ENCODE measurements around the gene EPS15.
"Not testable (repeated sequence)": the region's sequence is repeated elsewhere in the genome, so short reads cannot be mapped to it uniquely, and the experiment has no call there.

The EPS15 gene

GRCh38 chr1:51414811-51415210 is 104.3 kb downstream of the EPS15 start:
- H3K4me3 ChIP-seq (ENCODE audit: low read depth, low read length) = no peak overlapping the region
- no peak for DNase-seq (ENCODE audit: low read depth)
- TF ChIP-seq CTCF (IDR thresholded peaks at IDR 0.05; ENCODE audit: control insufficient read depth, extremely low read depth, insufficient read depth) = no peak

- not testable (repeated sequence) for DNase-seq (ENCODE audit: low read depth); H3K4me3 ChIP-seq (ENCODE audit: low read depth, low read length)
These were observed 107.2 kb downstream of the EPS15 start for GRCh38 chr1:51411820-51412219.

- no peak for TF ChIP-seq CTCF (IDR thresholded peaks at IDR 0.05; ENCODE audit: control insufficient read depth, extremely low read depth, insufficient read depth)
- H3K4me3 ChIP-seq (ENCODE audit: low read depth, low read length) = no peak overlapping the region
- DNase-seq (ENCODE audit: low read depth) = no peak
These were observed 108.3 kb downstream of the EPS15 start for GRCh38 chr1:51410568-51411460.

- not testable (repeated sequence) for DNase-seq (ENCODE audit: low read depth); H3K4me3 ChIP-seq (ENCODE audit: low read depth, low read length)
These were observed 109.1 kb downstream of the EPS15 start for GRCh38 chr1:51409755-51410541.

- H3K4me3 ChIP-seq (ENCODE audit: low read depth, low read length) = no peak overlapping the region
- no peak for DNase-seq (ENCODE audit: low read depth)
- no peak for TF ChIP-seq CTCF (IDR thresholded peaks at IDR 0.05; ENCODE audit: control insufficient read depth, extremely low read depth, insufficient read depth)
These were observed 126.8 kb downstream of the EPS15 start for GRCh38 chr1:51392241-51392640.

- not testable (repeated sequence) for H3K4me3 ChIP-seq (ENCODE audit: low read depth, low read length); DNase-seq (ENCODE audit: low read depth)
These were observed 128.4 kb downstream of the EPS15 start for GRCh38 chr1:51390641-51391040.

- not testable (repeated sequence) for DNase-seq (ENCODE audit: low read depth)
These were observed 131.8 kb downstream of the EPS15 start for GRCh38 chr1:51387288-51387687.

GRCh38 chr1:51386259-51386658 is 132.8 kb downstream of the EPS15 start:
- DNase-seq (ENCODE audit: low read depth); H3K4me3 ChIP-seq (ENCODE audit: low read depth, low read length): not testable (repeated sequence)

More at GRCh38 chr1:51387288-51387687, 131.8 kb downstream of the EPS15 start:
- H3K4me3 ChIP-seq (ENCODE audit: low read depth, low read length) = not testable (repeated sequence)

- no peak for DNase-seq (ENCODE audit: low read depth)
- TF ChIP-seq CTCF (IDR thresholded peaks at IDR 0.05; ENCODE audit: control insufficient read depth, extremely low read depth, insufficient read depth) = no peak
- H3K4me3 ChIP-seq (ENCODE audit: low read depth, low read length) = no peak overlapping the region
These were observed 133.3 kb downstream of the EPS15 start for GRCh38 chr1:51385776-51386175.
